Fibroblast of skin of abdomen (primary cell): Measurements from ENCODE around the gene OPCML.
A peak's percentile ranks its signal among the peaks of the same experiment; 100 is the strongest.

Experiments used
- DNase-seq: peaks from one replicate; pipeline ENCODE4 v3.0.0-alpha.2; 2013

Gene OPCML

GRCh38 chr11:132640952-132641351 is 891.3 kb downstream of the OPCML start:
- no peak for DNase-seq

- DNase-seq = peak; percentile 35
Measured at GRCh38 chr11:132639986-132640385, 892.3 kb downstream of the OPCML start.

GRCh38 chr11:132639403-132639802 is 892.9 kb downstream of the OPCML start:
- no peak for DNase-seq

- no peak for DNase-seq
Measured at GRCh38 chr11:132638423-132638822, 893.9 kb downstream of the OPCML start.

- DNase-seq = no peak
Measured at GRCh38 chr11:132636523-132636922, 895.8 kb downstream of the OPCML start.

GRCh38 chr11:132632641-132633124 is 899.6 kb downstream of the OPCML start:
- peak; percentile 99 for DNase-seq

DNA sequence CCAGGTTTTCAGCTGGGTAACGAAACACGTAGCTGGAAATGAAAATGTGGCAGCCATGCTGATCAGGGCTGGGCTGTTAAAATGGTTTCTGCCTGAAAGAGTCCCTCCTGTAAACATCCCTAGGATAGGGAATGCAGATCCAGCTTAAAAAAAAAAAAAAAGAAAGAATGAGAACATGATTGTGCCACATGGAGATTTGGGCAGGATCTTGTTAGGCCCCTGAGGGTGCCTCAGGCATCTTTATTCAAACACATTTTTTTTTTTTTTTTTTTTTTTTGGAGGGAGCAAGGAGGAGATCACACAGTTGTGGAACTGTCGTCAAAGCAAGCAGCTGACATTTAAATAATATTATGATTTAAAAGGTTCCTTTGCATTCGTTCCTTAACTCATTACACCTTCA is 900.3 kb downstream of the OPCML start:
- peak; percentile 18 for DNase-seq

- no peak for DNase-seq
Measured at GRCh38 chr11:132627981-132628380, 904.3 kb downstream of the OPCML start.

DNA sequence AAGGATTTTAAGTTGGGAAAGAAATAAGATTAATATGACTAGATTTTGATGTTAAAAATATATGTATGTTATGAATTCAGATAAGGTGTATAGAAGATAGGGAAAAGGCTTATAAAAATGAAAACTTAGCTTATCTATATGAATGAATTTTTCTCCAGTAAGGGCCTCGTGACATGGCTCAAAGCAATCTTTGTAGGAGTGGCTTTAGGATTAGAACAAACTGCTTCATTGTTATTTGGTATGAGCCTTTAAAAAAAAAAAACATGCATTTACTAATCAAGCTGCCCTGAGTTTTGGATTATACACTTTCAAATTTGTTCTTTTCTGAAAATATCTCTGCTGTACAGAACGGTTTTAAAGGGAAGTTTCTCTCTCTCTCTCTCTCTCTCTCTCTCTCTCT is 905.9 kb downstream of the OPCML start:
- no peak for DNase-seq

GRCh38 chr11:132623511-132623910 is 908.8 kb downstream of the OPCML start:
- DNase-seq = no peak

DNA sequence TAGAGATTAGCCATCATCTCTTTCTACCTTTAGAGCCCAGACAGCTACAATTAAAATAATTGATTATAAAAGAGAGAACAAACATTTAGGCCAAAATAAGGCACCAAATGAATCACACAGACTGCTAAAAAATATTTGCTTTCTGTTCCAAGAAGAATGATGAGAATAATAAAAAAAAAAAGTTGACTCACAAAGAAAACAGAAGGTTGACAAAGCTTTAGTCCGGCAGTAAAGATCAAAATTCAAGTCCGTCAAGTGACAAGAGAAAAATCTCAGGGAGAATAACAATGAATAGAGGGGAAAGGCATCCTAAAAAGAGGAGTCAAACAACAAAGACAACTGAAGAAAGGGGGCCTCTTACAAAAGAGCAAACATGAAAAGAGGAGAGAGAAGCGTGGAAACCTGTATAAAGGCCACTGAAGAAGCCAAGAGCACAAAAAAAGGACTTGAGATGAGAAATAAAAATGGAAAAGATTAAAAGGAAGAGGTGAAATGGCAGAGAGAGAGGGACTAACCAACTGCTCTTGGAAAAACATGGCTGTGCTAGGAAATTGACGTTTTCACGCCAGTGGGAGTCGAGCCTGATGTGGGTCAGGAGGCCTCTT is 910.2 kb downstream of the OPCML start:
- no peak for DNase-seq

GRCh38 chr11:132620423-132620822 is 911.9 kb downstream of the OPCML start:
- DNase-seq = no peak

- DNase-seq = no peak
Measured at GRCh38 chr11:132610791-132611190, 921.5 kb downstream of the OPCML start.

- peak; percentile 64 for DNase-seq
Measured at GRCh38 chr11:132610216-132610615, 922.1 kb downstream of the OPCML start.

DNA sequence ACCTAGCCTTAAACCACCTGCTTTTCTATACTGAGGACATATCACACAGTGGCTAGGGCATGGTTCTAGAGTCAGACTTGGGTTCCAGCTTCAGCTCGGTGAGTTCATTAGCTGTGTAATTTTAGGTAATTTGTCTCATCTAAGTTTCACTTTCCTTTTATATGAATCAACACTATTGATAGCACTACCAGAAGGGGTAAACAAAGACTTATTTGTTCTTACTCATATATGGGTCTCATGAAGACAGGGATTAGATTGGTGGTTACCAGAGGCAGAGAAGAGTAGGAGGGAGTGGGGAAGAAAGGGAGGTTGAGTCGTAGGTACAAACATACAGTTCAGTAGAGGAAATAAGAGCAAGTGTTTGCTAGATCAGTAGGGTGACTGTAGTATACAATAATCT is 924.7 kb downstream of the OPCML start:
- DNase-seq = no peak

- DNase-seq = no peak
Measured at GRCh38 chr11:132605825-132606570, 926.3 kb downstream of the OPCML start.

- DNase-seq = peak; percentile 89
Measured at GRCh38 chr11:132604431-132604830, 927.9 kb downstream of the OPCML start.

GRCh38 chr11:132601875-132602274 is 930.4 kb downstream of the OPCML start:
- peak; percentile 22 for DNase-seq

- DNase-seq = peak; percentile 62
Measured at GRCh38 chr11:132595711-132596134, 936.6 kb downstream of the OPCML start.

DNA sequence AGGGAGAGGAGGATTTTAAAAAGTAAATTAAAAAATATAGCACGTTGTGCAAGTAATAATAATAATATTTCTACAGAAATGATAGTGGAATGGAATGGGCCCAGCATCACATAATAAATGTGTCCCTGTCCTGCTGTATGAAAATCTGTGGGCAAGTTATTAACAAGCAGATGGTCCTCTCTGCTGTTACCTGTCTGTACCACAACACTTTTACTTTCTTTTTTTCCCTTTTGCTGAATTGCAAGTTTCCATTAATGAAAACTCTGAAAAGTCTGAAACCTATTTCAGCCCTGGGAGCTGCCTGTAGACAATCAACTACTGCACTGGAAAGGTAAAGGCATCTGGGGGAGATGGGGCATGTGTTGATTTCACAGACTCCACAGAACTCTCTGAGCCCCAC is 937.1 kb downstream of the OPCML start:
- DNase-seq = no peak

DNA sequence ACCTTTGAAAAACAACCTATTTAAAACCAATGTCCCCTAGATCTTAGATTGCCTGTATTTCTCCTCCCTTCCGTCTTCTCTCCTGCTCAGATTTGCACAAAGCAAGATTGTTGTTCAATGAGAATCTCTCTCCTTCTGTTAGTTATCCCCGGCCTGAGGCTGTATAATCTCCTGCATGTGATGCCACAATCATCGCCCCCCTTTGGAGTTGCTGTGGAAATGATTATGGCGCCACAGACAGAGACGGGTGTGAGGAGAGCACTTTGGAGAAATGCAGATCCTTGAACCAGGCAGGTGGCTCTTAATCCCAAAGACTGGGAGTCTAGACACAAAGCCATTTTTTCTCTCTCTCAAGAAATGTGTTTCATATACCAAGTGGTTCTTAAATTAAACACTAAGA is 941.3 kb downstream of the OPCML start:
- no peak for DNase-seq

DNA sequence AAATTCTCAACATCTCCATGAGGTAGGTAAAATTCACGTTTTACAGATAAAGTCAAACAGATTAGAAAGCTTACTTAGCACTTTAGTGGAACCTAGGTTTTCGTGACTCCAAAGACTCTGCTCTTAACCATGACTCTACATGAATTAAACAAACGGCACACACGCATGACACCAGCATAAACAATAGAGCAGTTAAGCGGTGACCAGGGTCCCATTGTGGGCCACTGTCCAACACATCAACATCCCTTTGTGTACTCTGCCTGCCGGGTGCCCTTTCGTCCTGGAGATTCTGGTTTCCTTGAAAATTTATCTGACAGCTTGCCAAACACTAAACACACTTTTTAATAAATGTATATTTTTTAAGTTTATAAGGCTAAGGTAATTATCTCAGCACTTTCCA is 941.7 kb downstream of the OPCML start:
- DNase-seq = no peak

GRCh38 chr11:132589791-132590190 is 942.5 kb downstream of the OPCML start:
- DNase-seq = no peak

GRCh38 chr11:132588366-132588765 is 943.9 kb downstream of the OPCML start:
- peak; percentile 63 for DNase-seq
